HG03460 (cell line): Measurements from ENCODE around the gene C19orf53.
A peak's percentile ranks its signal among the peaks of the same experiment; 100 is the strongest.

Experiments
- ATAC-seq: cut with Tn5 transposase; IDR thresholded peaks from one replicate; pipeline ENCODE4 v1.9.1; 2021; ENCODE audit not compliant: unreplicated experiment

The C19orf53 gene

GRCh38 chr19:13795595-13796300 lies 21.5 kb downstream of the C19orf53 start:
- ATAC-seq = peak; percentile 35

DNA sequence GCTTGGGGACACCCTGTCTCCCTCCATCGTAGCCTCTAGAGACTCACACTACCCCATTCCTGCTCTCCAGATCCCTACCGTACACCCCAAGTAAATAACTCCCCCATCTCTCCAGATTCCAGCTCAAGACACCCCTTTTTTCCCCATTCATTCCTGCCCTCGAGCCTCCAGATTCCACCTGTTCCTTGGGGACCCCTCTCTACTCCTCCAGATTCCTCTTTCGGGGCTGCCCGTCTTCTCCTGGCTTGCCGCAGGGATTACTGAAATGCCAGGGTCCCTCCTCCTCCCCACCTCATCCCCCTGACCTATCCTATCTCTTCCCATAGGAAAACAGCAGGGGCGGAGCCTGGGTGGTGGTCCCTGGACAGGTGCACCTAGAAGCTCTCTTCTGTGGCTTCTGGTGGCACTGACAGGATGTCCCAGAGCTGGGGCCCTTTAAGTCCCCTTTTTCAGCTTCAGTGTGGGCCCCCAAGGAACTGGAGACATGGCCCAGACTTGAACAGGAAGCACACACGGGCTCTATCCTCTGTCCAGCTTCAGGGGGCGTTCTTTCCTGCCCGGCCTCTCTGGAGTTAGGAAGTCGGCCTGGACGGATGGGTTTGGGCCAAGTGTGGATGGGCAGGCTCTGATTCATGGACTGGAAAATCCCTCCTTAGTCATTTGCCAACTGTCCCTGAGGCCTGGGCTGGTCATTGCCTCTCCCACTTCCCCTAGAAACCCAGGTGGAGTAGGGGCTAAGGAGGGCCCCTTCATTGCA lies 22.2 kb downstream of the C19orf53 start:
- no peak for ATAC-seq

GRCh38 chr19:13797058-13797440 lies 22.8 kb downstream of the C19orf53 start:
- no peak for ATAC-seq

DNA sequence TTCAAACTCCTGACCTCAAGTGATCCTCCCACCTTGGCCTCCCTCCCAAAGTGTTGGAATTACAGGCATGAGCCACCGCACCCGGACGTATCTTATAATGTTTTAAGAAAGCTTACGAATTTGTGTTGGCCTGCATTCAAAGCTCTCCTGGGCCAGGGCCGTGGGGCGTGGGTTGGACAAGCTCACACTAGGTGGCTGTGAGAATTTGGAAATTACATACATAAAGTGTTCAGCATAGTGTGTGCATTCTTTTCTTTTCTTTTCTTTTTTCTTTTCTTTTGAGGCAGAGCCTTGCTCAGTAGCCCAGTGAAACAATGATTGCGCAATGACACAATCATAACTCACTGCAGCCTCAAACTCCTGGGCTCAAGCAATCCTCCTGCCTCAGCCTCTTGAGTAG lies 23.6 kb downstream of the C19orf53 start:
- no peak for ATAC-seq

DNA sequence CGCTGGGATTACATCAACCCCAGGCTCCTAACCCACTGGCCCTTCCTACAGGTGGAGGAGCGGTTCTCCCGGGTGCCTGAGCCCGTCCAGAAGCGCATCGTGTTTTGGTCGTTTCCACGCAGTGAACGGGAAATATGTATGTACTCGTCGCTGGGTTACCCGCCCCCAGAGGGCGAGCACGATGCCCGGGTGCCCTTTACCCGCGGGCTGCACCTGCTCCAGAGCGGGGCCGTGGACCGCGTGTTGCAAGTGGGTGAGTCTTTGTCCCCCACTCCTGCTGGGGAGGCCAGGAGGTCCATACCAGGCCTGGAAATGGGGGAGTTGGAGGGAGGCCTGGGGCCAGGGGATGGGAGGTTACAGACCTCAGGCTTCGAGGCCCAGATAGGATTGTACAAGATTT lies 25.4 kb downstream of the C19orf53 start:
- ATAC-seq = no peak

DNA sequence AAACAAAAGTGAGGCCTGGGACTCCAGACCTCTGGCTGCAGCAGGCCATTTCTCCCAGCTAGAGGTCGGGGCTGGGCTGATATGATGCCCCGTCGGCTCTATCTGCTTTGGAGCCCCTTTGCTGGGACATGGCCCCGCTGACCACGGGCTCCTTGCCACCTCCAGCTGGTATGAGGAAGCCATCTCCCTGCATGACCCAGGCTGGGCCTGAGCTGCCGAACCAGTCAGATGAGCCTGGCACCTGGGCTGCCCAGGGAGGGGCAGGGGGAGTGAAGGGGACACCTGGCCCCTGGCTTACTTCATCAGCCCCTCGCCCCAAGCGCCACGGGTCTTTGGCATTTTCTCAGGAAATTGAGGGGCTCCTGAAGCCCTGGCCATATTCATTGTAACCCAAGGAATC lies 28.8 kb downstream of the C19orf53 start:
- no peak for ATAC-seq

GRCh38 chr19:13804830-13805683 lies 30.8 kb downstream of the C19orf53 start:
- no peak for ATAC-seq

DNA sequence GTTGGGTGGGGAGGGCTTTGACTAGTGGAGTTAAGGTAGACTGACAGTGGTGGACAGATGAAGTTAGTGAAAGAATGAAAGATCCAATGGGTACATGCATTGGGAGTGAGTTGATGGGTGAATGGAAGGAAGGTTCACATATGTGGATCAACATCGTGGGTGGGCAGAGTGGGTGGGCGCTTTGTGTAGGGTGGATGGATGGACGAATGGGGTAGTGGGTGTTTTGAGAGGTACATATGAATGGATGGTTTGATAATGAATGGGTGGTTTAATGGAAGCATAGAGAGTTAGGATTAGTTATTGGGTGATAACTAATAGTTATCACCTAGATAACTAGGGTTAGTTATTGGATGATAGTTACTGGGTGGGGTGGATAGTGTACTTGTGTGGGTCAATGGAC lies 32.5 kb downstream of the C19orf53 start:
- ATAC-seq = no peak

DNA sequence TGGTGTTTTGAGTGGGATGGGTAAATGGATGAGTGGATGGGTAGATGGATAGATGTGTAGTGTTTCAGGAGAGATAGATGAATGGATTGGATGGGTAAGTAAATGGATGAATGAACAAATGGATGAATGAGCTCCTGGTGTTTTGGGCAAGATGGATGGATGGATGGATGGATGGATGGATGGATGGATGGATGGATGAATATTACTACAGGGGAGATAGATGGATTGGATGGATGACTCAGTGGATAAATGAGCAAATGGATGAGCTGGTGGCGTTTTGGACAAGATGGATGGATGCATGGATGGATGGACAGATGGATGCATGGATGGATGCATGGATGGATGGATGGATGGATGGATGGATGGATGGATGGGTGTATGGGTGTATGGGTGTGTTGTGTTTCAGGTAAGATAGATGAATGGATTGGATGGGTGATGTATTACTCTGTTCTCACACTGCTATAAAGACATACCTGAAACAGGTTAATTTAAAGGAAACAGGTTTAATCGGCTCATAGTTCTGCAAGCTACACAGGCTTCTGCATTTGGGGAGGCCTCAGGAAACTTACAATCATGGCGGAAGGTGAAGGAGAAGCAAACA lies 33.3 kb downstream of the C19orf53 start:
- ATAC-seq = no peak

DNA sequence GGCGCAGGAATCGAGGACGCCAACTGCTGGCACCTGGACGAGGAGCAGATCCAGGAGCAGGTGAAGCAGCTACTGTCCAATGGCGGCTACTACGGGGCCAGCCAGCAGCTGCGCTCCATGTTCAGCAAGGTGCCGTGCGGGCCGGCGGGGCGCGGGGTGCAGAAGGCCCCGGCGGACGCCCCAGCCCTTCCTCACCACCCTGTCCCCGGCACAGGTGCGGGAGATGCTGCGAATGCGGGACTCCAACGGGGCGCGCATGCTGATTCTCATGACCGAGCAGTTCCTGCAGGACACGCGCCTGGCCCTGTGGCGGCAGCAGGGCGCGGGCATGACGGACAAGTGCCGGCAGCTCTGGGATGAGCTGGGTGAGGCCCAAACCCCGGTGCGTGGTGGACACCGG lies 34.6 kb downstream of the C19orf53 start:
- no peak for ATAC-seq

- ATAC-seq = no peak
These were observed 38.3 kb downstream of the C19orf53 start for GRCh38 chr19:13812544-13812943.

- ATAC-seq = no peak
These were observed 38.9 kb downstream of the C19orf53 start for GRCh38 chr19:13813147-13813546.

GRCh38 chr19:13814550-13814949 lies 40.3 kb downstream of the C19orf53 start:
- ATAC-seq = no peak

- ATAC-seq = peak; percentile 49
These were observed 42.9 kb downstream of the C19orf53 start for GRCh38 chr19:13817018-13817614.

- no peak for ATAC-seq
These were observed 43.5 kb downstream of the C19orf53 start for GRCh38 chr19:13817615-13818371.

GRCh38 chr19:13819238-13819637 lies 45.0 kb downstream of the C19orf53 start:
- no peak for ATAC-seq

DNA sequence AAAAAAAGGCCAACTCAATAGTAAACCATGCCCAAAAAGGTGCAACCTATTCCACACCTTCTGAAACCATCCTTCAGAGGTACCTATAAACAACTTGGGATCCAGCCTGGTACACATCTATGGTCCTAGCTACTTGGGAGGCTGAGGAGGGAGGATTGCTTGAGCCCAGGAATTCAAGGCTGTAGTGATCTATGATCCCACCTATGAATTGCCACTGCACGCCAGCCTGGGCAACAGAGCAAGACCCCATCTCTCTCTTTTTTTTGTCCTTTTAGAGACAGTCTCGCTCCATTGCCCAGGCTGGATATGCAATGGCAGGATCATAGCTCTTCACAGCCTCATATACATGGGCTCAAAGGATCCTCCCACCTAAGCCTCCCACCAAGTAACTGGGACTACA lies 47.0 kb downstream of the C19orf53 start:
- ATAC-seq = no peak

DNA sequence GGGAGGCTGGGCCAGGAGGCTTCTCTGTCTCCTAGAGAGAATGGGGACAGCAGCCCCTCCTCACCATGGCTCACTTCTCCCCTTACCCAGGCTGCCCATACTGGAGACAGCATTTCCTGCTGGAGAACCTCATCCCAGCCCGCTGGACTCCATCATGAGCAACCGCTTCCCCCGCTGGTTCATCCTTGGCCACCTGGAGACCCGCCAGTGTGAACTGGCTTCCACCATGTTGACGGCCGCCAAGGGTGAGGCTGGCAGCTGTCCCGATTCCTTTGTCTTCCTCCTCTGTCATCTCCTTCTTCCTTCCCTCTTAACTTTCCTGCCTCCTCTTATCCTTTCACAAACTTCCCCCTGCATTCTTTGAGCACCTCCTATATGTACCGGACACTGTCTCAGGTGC lies 49.0 kb downstream of the C19orf53 start:
- no peak for ATAC-seq

DNA sequence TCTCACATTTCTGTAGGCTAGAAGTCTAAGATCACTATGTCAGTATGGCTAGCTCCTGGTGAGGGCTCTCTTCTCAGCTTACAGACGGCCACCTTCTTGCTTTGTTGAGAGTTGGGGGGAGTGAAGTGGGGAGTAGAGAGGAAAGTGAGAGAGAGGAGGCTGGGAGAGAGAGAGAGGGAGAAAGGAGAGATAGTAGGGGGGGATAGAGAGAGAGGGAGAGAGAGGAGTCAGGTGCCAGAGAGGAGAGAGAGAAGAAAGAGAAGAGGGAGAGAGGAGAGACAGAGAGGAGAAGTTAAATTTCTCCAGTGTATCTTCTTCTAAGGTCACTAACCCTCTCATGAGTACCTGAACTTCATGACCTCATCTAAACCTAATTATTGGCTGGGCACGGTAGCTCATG lies 49.6 kb downstream of the C19orf53 start:
- no peak for ATAC-seq

DNA sequence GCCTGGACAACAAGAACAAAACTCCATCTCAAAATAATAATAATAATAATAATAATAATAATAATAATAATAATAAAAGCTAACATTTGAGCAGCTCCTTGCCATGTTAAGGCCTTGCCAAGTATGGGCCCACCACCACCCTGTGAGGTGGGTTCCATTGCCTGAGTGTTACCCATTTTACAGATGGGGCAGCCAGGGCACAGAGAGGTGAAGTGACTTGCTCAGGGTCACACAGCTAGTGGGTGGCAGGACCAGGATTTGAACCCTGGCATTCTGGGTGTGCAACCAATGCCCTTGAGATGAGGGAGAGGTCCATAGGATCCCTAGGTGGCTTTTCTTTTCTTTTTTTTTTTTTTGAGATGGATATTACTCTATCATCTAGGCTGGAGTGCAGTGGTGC lies 50.4 kb downstream of the C19orf53 start:
- ATAC-seq = no peak
